Pancreas (tissue), 10 donors: ENCODE data around the gene NTMT2. TPM values are rescaled to one million over a fixed set of nuclear protein-coding genes. Genes with fewer than 3 reads are reported as not detected.

Source experiments
- ATAC-seq, 4 donors: fragments of 200-7000 bp; cut with Tn5 transposase; one replicate each; pipeline versions ENCODE4 v1.8.0 to v1.9.1; 2020; ENCODE audit warnings: mild to moderate bottlenecking in 4 of 4, moderate library complexity in 4 of 4
- DNase-seq, 6 donors: peaks; one replicate each; pipeline ENCODE4 v3.0.0-alpha.2; 2020
- FAIRE-seq: peaks from 2 replicates; lab custom pipeline; 2012; peaks lifted over from hg19 to GRCh38; lab: Jason Lieb, UNC
- H3K27ac ChIP-seq, 4 donors: fragments of 200-600 bp; sonication (generic); 1 replicate in 3 of 4; 2 replicates in 1 of 4; pipeline versions ENCODE4 v1.5.0 to v1.8.0; 2020
- H3K27me3 ChIP-seq, 4 donors: fragments of 200-600 bp; one replicate each; pipeline ENCODE4 v1.8.0; 2021
- H3K36me3 ChIP-seq, 3 donors: fragments of 200-600 bp; sonication (generic) in 1 of 3; one replicate each; pipeline versions ENCODE4 v1.5.0 to v1.8.0; 2020 to 2021
- H3K4me1 ChIP-seq, 3 donors: fragments of 200-600 bp; one replicate each; pipeline ENCODE4 v1.8.0; 2021
- H3K4me3 ChIP-seq, 4 donors: fragments of 200-600 bp; sonication (generic) in 2 of 4; one replicate each; pipeline versions ENCODE4 v1.5.0 to v1.8.0; 2020 to 2021
- H3K9me3 ChIP-seq, 4 donors: fragments of 200-600 bp; one replicate each; pipeline ENCODE4 v1.8.0; 2021
- CTCF ChIP-seq, 4 donors: fragments of 200-600 bp; sonication (generic) in 3 of 4; IDR thresholded peaks; one replicate each; pipeline versions ENCODE4 v1.5.0 to v1.8.0; 2021; ENCODE audit warnings: antibody characterized with exemption in 4 of 4
- WGBS, 2 donors: extraction: QIAGEN DNeasy Blood & Tissue Kit; methylation state at CpG; one replicate each; pipeline ENCODE4 v1.1.7; 2013; 5-methylcytosine and 5-hydroxymethylcytosine counted together
- intact Hi-C, 3 donors: fragments of 100-400 bp; cut with DNase I; formaldehyde crosslinking; loops; one replicate each; pipeline versions ENCODE4 v1.11.1 to v1.14.2; 2022
- polyA plus RNA-seq, 2 donors: library from polyadenylated mRNA; stranded (reverse); fragments of 200-250 nt; gene quantifications; one replicate each; pipeline ENCODE4 v1.2.3, GENCODE V29; 2013
- total RNA-seq, 6 donors: library from RNA; stranded (reverse); fragmentation: NEBNext Ultra II Directional in 4 of 6; extraction: Animal tissue kit (Norgen Biotek cat#: 25700) in 4 of 6; gene quantifications; one replicate each; pipeline versions ENCODE4 v1.2.1 to v1.2.4, GENCODE V29; 2021 to 2023
- donor health status: healthy with polysubstance abuse.
- donor health status: DM: no; HTN: no; CAD: no; lungs with moderate emphysema.
- donor health status: DM: no; HTN: no; CAD: no.
- donor health status: control.
- donor health status: control.
- donor health status: Bipolar disorder and iron deficiency.
- donor health status: DM: yes; HTN: yes; CAD: no.
- donor health status: DM: no; HTN: no; CAD: no.
- donor health status: DM: no; HTN: no; CAD: no.
- donor health status: DM: yes; HTN: yes; CAD: no.

NTMT2 gene
- total and polyA plus RNA-seq, 8 donors = not detected

GRCh38 chr1:170146720-170147263, 1.0 kb downstream of the NTMT2 start:
- TF ChIP-seq CTCF (IDR thresholded peaks at IDR 0.05) = no peak
- Histone ChIP-seq H3K4me1 (no peaks in the 10 kb centered on the region), H3K27ac (no peak overlapping the region), H3K27me3 (no peaks in the 10 kb centered on the region), H3K36me3 (no peaks in the 10 kb centered on the region), H3K4me3 (no peak overlapping the region), H3K9me3 (no peaks in the 10 kb centered on the region)
- ATAC-seq (no peak), FAIRE-seq (no peak), DNase-seq (no peak)
- intact Hi-C loops = no loop called here
- WGBS, 2 donors = 34 to 48% methylated on average over 4 of the region's 4 CpGs

GRCh38 chr1:170149241-170149640, 3.5 kb downstream of the NTMT2 start:
- no peak for ATAC-seq

GRCh38 chr1:170150016-170150415, 4.3 kb downstream of the NTMT2 start:
- ATAC-seq (no peak), DNase-seq (no peak), FAIRE-seq (no peak)
- TF ChIP-seq CTCF (IDR thresholded peaks at IDR 0.05) = no peak
- H3K4me1 ChIP-seq = no peaks in the 10 kb centered on the region
- no peak overlapping the region for H3K4me3 ChIP-seq
- no peak overlapping the region for H3K27ac ChIP-seq
- H3K9me3 ChIP-seq = no peaks in the 10 kb centered on the region
- intact Hi-C loops = no loop called here
- H3K36me3 ChIP-seq = no peaks in the 10 kb centered on the region
- WGBS, 2 donors = 42 to 54% methylated on average over 2 of the region's 2 CpGs
- no peaks in the 10 kb centered on the region for H3K27me3 ChIP-seq

More at GRCh38 chr1:170149241-170149640, 3.5 kb downstream of the NTMT2 start:
- Histone ChIP-seq H3K27ac (no peak overlapping the region), H3K36me3 (no peaks in the 10 kb centered on the region), H3K27me3 (no peaks in the 10 kb centered on the region), H3K4me1 (no peaks in the 10 kb centered on the region), H3K9me3 (no peaks in the 10 kb centered on the region), H3K4me3 (no peak overlapping the region)
- FAIRE-seq = no peak
- WGBS, 2 donors = 36 to 68% methylated on average over 3 of the region's 3 CpGs
- intact Hi-C loops = no loop called here
- no peak for DNase-seq
- TF ChIP-seq CTCF (IDR thresholded peaks at IDR 0.05) = no peak

GRCh38 chr1:170150921-170151320, 5.2 kb downstream of the NTMT2 start:
- H3K27ac ChIP-seq = no peak overlapping the region
- DNase-seq = no peak
- TF ChIP-seq CTCF (IDR thresholded peaks at IDR 0.05) = no peak
- no peak for FAIRE-seq
- no peak for ATAC-seq
- WGBS, 2 donors = 37 to 65% methylated on average over 2 of the region's 2 CpGs
- H3K36me3 ChIP-seq = no peaks in the 10 kb centered on the region
- H3K9me3 ChIP-seq = no peaks in the 10 kb centered on the region
- no peaks in the 10 kb centered on the region for H3K4me1 ChIP-seq
- intact Hi-C loops = no loop called here
- no peak overlapping the region for H3K4me3 ChIP-seq
- H3K27me3 ChIP-seq = no peaks in the 10 kb centered on the region

- FAIRE-seq (no peak), DNase-seq (no peak), ATAC-seq (no peak)
- no peaks in the 10 kb centered on the region for H3K36me3 ChIP-seq
- no peaks in the 10 kb centered on the region for H3K27me3 ChIP-seq
- intact Hi-C loops = no loop called here
- no peak overlapping the region for H3K4me3 ChIP-seq
- WGBS, 2 donors = 70 to 83% methylated on average over 1 of the region's 1 CpG
- no peaks in the 10 kb centered on the region for H3K9me3 ChIP-seq
- no peaks in the 10 kb centered on the region for H3K4me1 ChIP-seq
- no peak overlapping the region for H3K27ac ChIP-seq
- TF ChIP-seq CTCF (IDR thresholded peaks at IDR 0.05) = no peak
These were observed 7.7 kb downstream of the NTMT2 start for GRCh38 chr1:170153417-170153816.
